ENCODE results near the gene KLRG1. TPM values are rescaled to one million over a fixed set of nuclear protein-coding genes. Genes with fewer than 3 reads are reported as not detected.

The KLRG1 gene
- polyA plus RNA-seq, 1 of the 3 experiments (the other 2 are of a cell fraction) = 5.1 TPM

GRCh38 chr12:8951744-8952143 is 37.6 kb upstream of the KLRG1 start:
- Histone ChIP-seq H3F3A (replicated peaks; ENCODE audit: insufficient read depth) (no peaks in the 10 kb centered on the region), H3K79me2 (ENCODE audit: insufficient read depth) (peaks cover 27% of the 10 kb centered on the region)
- CTCF ChIA-PET = interaction anchor here (1.9 to 3.5 kb wide), 3 partner anchors 9 to 98 kb away, joined by 7 to 28 read pairs (median 24); no protein-coding TSS in a partner anchor

GRCh38 chr12:8953773-8954402 is 35.5 kb upstream of the KLRG1 start:
- no peaks in the 10 kb centered on the region for H3K9me2 ChIP-seq
- H3K9me3 ChIP-seq = no peaks in the 10 kb centered on the region
- no peaks in the 10 kb centered on the region; a peak in 1 of 4 replicates for H3K4me1 ChIP-seq (ENCODE audit: control insufficient read depth in 1 of 2, insufficient read depth in 2 of 2, low read depth in 1 of 2, low read length in 1 of 2)
- DNase-seq = no peak
- no peak overlapping the region for H3K4me2 ChIP-seq
- H3K36me3 ChIP-seq (replicated peaks in 1 of 2; ENCODE audit: control insufficient read depth in 1 of 2, insufficient read depth in 2 of 2, low read length in 1 of 2) = no peaks in the 10 kb centered on the region
- ChIA-PET POLR2A (no interaction called here), CTCF (no interaction called here)
- H3K27ac ChIP-seq (ENCODE audit: low read depth in 2 of 2, low read length in 1 of 2) = no peak overlapping the region
- no peak overlapping the region for H3K9ac ChIP-seq
- 91% methylated on average over 8 of the region's 8 CpGs for WGBS (ENCODE audit: low lambda C conversion rate)
- H3K4me3 ChIP-seq (ENCODE audit: low read depth in 2 of 2, low read length in 1 of 2) = no peak overlapping the region
- no peaks in the 10 kb centered on the region; the same call in 1 of the 2 replicates for H4K20me1 ChIP-seq (ENCODE audit: insufficient read depth)
- H3K27me3 ChIP-seq (ENCODE audit: insufficient read depth) = no peaks in the 10 kb centered on the region
- peaks cover 5% of the 10 kb centered on the region for H3K79me2 ChIP-seq (ENCODE audit: insufficient read depth)
- H2AFZ ChIP-seq (ENCODE audit: low read depth) = no peak overlapping the region
- H3F3A ChIP-seq (replicated peaks; ENCODE audit: insufficient read depth) = no peaks in the 10 kb centered on the region
- no peak for TF ChIP-seq MXI1 (IDR thresholded peaks at IDR 0.05; ENCODE audit: low read depth, low read length)
- TF ChIP-seq, protein P1, sequence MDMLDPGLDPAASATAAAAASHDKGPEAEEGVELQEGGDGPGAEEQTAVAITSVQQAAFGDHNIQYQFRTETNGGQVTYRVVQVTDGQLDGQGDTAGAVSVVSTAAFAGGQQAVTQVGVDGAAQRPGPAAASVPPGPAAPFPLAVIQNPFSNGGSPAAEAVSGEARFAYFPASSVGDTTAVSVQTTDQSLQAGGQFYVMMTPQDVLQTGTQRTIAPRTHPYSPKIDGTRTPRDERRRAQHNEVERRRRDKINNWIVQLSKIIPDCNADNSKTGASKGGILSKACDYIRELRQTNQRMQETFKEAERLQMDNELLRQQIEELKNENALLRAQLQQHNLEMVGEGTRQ (IDR thresholded peaks at IDR 0.05; ENCODE audit: borderline replicate concordance, low read depth, low read length) = no peak

More at GRCh38 chr12:8951744-8952143, 37.6 kb upstream of the KLRG1 start:
- Histone ChIP-seq H3K36me3 (replicated peaks in 1 of 2; ENCODE audit: control insufficient read depth in 1 of 2, insufficient read depth in 2 of 2, low read length in 1 of 2) (peaks cover 0 to 3% of the 10 kb centered on the region in 2 experiments), H3K4me2 (no peak overlapping the region), H2AFZ (ENCODE audit: low read depth) (no peak overlapping the region), H3K4me1 (ENCODE audit: control insufficient read depth in 1 of 2, insufficient read depth in 2 of 2, low read depth in 1 of 2, low read length in 1 of 2) (peaks cover 0 to 11% of the 10 kb centered on the region in 2 experiments; a peak in 3 of 4 replicates), H3K27ac (ENCODE audit: low read depth in 2 of 2, low read length in 1 of 2) (no peak overlapping the region), H3K9me3 (no peaks in the 10 kb centered on the region), H3K9ac (no peak overlapping the region), H4K20me1 (ENCODE audit: insufficient read depth) (peaks cover 16% of the 10 kb centered on the region; the same call in 1 of the 2 replicates), H3K27me3 (ENCODE audit: insufficient read depth) (no peaks in the 10 kb centered on the region), H3K4me3 (ENCODE audit: low read depth in 2 of 2, low read length in 1 of 2) (no peak overlapping the region), H3K9me2 (no peaks in the 10 kb centered on the region)
- 91% methylated on average over 1 of the region's 1 CpG for WGBS (ENCODE audit: low lambda C conversion rate)
- POLR2A ChIA-PET = interaction anchor here (0.6 kb wide), 1 partner anchor 264 kb away, joined by 3 read pairs; no protein-coding TSS in a partner anchor
- no peak for TF ChIP-seq SIN3A (IDR thresholded peaks at IDR 0.05; ENCODE audit: borderline replicate concordance, low read depth, low read length)
- DNase-seq = no peak

GRCh38 chr12:8956073-8956472 is 33.3 kb upstream of the KLRG1 start:
- Histone ChIP-seq H3K9me2 (no peaks in the 10 kb centered on the region), H3K9ac (no peak overlapping the region), H3K79me2 (ENCODE audit: insufficient read depth) (no peaks in the 10 kb centered on the region), H2AFZ (ENCODE audit: low read depth) (no peak overlapping the region), H3K36me3 (replicated peaks in 1 of 2; ENCODE audit: control insufficient read depth in 1 of 2, insufficient read depth in 2 of 2, low read length in 1 of 2) (no peaks in the 10 kb centered on the region), H3K27me3 (ENCODE audit: insufficient read depth) (no peaks in the 10 kb centered on the region), H4K20me1 (ENCODE audit: insufficient read depth) (no peaks in the 10 kb centered on the region), H3K4me1 (ENCODE audit: control insufficient read depth in 1 of 2, insufficient read depth in 2 of 2, low read depth in 1 of 2, low read length in 1 of 2) (no peaks in the 10 kb centered on the region; a peak in 1 of 4 replicates), H3F3A (replicated peaks; ENCODE audit: insufficient read depth) (no peaks in the 10 kb centered on the region), H3K27ac (ENCODE audit: low read depth in 2 of 2, low read length in 1 of 2) (no peak overlapping the region), H3K9me3 (no peaks in the 10 kb centered on the region), H3K4me3 (ENCODE audit: low read depth in 2 of 2, low read length in 1 of 2) (no peak overlapping the region), H3K4me2 (no peak overlapping the region)
- POLR2A ChIA-PET = no interaction called here
- 94% methylated on average over 14 of the region's 15 CpGs for WGBS (ENCODE audit: low lambda C conversion rate)
- CTCF ChIA-PET = interaction anchor here (1.1 kb wide), 1 partner anchor 94 kb away, joined by 3 read pairs; no protein-coding TSS in a partner anchor
- no peak for DNase-seq
- TF ChIP-seq TCF12 (IDR thresholded peaks at IDR 0.05) (no peak), MEF2A (IDR thresholded peaks at IDR 0.05; ENCODE audit: borderline replicate concordance, low read depth) (no peak), USF1 (IDR thresholded peaks at IDR 0.05; ENCODE audit: borderline replicate concordance, low read depth) (no peak), RXRA (IDR thresholded peaks at IDR 0.05; ENCODE audit: borderline replicate concordance, low read depth) (no peak), IRF3 (IDR thresholded peaks at IDR 0.05; ENCODE audit: low read depth, low read length) (no peak), RFX5 (IDR thresholded peaks at IDR 0.05; ENCODE audit: low read length) (no peak), TAF1 (IDR thresholded peaks at IDR 0.05; ENCODE audit: borderline replicate concordance, low read depth, low read length) (no peak), EP300 (IDR thresholded peaks at IDR 0.05; ENCODE audit: borderline replicate concordance in 1 of 2, low read depth in 1 of 2, low read length in 1 of 2) (no peak), MXI1 (IDR thresholded peaks at IDR 0.05; ENCODE audit: low read depth, low read length) (no peak), REST (IDR thresholded peaks at IDR 0.05; ENCODE audit: low read depth, low read length) (no peak), YY1 (IDR thresholded peaks at IDR 0.05; ENCODE audit: low read depth) (no peak), ELF1 (IDR thresholded peaks at IDR 0.05) (no peak)
